HT-29 (cell line): ENCODE data around the gene KIZ. TPM values are rescaled to one million over a fixed set of nuclear protein-coding genes. Genes with fewer than 3 reads are reported as not detected.
"Not testable (repeated sequence)": the region's sequence is repeated elsewhere in the genome, so short reads cannot be mapped to it uniquely, and the experiment has no call there.

ENCODE experiments used
- DNase-seq: peaks from one replicate; pipeline ENCODE4 v3.0.0-alpha.2; 2015; ENCODE audit warnings: low spot score
- total RNA-seq: library from RNA; depleted of rRNA; stranded (reverse); fragments of >200 nt; shearing (Covaris generic); gene quantifications from 2 replicates; pipeline ENCODE4 v1.2.3, GENCODE V29; 2014

Gene KIZ
- total RNA-seq, 1 experiment from 2014 or later, result 11.5 TPM

DNA sequence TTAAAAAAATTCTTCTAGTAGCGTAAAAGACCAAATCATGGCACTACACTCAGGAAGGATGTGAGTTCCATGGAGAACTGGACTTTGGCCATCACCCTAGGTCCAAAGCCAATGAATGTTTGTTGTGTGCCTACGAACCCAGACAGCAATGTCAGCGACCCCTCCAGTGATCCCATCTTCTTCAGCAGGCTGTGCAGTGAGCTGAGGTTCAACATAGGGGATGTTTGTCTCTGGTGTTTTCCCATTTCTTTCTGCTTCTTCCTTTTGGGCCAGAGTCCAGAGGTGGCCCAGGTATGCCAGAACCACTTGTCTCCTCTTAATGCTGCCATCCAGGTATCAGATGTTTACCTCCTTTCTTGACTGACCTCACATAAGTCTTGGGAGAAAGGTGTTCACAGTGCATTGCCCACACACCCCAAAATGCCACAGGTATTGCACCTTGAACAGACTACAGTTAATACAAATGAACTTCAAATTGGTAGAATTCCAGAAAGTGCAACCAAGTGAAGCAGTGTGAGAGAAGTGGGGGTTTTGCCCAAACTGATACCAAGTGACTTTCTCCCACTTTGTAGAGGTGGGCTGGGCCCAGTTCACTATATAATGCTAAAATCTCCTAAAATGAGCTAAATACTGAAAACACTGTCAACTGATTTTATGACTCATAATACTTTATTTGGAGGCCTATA, 14.1 kb downstream of the KIZ start:
- DNase-seq, result no peak

DNA sequence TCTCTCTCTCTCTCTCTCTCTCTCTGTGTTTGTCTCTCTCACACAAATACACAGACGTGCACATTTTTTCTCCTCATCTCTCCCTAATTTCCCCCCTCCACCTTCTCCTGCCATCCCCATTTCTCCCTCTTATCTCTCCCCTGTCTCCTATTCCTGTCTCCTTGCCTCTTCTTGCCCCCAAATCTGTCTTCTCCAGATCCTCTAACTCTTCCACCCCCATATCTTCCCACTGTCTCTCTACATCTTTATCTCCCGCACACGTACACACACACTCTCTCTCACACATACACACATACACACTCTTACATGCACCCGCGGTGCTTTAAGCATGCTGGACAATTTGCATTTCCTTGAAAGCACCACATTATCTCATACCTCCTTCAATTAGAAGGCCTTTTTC, 15.9 kb downstream of the KIZ start:
- DNase-seq, result no peak

DNA sequence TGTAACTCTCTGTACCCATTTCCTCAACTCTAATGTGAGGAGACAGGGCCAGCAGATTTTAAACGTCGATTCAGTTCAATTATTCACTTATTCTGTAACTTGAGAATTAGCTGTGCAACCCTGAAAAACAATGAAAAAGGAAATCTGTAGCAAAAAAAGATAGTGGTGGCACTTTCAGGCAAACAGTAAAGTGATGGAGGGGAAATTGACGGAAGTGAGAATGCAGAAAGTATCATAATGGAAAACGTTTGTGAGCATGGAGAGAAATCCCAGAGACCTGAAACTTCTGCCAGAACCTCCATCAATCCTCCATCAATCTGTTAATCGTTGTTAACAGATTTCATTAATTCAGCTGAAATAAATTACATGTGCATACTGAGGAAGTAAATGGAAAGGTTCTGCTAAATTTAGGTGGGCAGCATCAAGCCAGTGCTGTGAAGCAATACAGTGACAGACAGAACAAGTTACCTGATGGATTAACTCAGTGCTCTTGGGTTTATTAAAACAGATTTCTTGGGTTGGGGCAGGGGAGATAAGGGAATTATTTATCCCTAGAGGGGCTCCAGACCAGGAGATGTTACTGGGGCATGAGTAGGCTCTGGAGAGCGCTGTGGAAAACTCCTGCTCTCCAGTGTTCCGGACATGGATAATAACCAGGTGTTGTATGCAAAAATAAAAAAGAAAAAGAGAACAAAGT, 17.5 kb downstream of the KIZ start:
- no peak for DNase-seq

DNA sequence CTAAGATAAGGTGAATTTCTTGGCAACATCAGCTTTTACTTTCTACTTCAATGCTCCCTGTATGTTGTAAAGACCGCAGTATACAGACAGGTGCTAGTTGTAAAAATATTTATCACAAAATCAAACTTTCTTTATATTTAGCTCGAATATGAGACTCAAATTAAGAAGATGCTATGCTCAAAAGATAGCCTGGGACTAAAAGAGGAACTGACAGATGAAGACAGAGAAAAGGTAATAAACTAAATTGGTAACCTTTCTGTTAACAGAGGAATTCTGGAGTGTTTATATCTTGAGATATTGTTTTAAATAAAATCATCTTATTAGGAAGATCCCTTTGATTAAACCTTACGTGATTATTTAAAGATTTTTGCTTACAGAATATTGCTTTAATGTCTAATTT, 19.5 kb downstream of the KIZ start:
- no peak for DNase-seq

DNA sequence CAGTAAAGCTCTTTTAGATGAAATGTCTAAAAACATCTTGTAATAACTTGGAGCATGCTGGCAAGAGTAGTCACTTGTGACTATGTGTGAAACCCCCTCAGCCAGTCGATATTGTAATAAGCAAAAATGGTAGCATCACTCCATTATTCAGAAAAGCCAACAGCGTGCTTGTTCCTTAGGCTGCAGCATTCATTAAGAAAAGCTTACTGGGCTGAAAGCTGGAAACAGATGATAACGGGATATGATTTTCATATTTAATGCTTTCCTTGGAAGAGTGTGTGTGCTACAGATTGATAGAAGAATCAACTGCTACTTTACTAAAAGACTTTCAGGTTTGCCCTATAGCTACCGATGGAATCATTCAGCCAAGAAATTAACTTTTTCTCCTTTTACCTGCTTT, 20.3 kb downstream of the KIZ start:
- no peak for DNase-seq

DNA sequence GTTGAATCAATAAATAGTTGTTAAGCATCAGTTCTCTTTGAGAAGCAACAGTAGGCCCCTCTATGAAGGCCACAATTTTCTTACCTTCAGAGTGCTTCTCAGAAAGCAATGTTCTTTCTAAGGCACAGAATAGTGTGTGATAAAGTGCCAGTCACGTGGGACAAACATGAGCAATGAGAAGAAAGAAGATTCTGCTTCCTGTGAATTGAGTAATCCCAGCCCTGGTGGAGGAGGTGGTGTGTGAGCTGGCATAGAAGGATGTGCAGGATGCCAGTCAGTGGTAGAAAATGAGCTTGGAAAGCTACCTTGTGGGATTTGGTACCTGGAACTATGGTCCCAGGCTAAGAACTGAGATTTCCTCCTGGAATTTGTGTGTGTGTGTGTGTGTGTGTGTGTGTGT, 21.7 kb downstream of the KIZ start:
- DNase-seq, result no peak

DNA sequence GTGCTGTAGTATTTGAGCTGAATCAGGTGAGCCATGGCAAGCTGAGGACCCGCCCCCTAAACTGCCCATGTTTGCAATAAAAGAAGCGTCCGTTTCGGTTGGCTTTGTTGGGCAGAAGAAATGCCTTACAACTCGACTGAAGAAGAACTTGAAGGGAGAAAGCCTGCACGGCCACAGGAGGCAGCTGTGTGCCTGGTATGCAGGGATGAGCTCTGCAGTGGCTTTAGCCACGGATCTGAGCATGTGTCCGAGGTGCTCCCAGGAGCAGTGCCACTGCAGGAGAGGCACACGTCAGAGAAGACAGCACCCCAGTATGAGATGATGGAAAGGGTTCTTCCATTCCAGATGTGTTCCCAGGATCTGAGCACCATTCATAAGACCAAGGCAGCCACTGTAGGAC, 23.5 kb downstream of the KIZ start:
- DNase-seq, result no peak

DNA sequence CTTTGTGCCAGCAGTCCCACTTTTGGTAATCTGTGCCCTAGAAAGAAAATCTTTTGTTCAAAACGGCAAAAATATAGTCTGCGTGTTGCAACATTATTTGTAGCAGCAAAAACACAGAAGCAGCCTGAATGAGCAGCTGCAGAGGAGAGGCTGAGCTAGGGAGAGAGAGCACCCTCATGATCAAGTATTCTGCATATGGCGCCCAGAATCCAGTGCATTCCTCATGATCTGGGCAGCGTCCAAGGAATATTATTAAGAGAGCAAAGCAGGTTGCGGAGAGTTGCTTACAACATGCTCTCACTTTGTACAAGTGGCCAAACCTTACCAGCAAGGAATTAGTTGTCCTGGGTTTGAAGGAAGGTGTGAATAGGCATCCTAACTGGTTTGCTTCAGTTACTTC, 25.9 kb downstream of the KIZ start:
- DNase-seq, result no peak

DNA sequence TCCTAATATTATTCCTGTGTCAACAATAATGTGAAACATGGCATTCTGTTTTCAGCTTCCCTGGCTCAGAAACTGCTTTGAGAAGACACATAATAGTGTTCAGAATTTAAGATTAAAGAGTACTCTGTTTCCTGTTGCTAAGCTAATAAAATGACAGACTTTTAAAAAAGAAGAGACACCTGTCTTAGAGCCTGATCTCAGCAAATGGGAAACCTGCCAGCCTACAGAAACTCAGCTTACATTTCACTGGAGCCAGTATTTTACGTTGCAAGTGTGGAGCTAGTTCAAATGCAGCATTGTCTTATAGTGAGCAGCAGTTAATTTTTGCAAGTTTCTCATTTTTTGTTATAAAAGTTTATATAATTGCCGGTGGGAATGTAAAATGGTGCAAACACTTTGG, 28.8 kb downstream of the KIZ start:
- DNase-seq, result no peak

DNA sequence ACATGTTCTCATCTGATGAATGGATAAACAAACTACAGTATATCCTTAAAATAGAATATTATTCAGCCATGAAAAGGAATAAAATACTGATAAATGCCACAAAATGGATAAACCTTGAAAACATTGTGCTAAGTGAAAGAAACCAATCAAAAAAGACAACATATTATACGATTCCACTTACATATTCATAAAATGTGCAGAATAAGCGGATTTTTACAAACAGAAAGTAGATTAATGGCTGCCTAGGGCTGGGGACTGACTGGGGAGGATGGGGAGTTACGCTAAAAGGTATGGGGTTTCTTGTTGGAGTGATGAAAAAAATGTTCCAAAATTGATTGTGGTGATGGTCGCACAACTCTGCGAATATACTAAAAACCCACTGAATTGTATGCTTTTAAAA, 29.4 kb downstream of the KIZ start:
- DNase-seq, result no peak

DNA sequence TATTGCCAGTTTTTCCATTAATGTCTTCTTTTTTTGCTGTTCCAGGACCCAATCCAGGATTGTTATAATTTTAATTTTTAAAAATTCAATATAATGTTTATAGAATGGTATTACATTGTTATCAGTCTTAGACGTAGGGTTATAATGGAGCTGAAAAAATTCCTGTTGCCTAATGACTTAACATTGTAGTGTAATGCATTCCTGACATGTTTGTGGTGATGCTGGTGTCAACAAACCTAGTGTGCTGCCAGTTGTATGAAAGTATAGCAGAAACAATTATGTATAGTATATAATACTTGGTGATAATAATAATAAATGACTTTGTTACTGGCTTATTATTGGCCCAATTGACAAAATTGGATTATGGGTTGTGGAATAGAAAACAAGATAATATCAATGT, 30.4 kb downstream of the KIZ start:
- DNase-seq, result no peak

DNA sequence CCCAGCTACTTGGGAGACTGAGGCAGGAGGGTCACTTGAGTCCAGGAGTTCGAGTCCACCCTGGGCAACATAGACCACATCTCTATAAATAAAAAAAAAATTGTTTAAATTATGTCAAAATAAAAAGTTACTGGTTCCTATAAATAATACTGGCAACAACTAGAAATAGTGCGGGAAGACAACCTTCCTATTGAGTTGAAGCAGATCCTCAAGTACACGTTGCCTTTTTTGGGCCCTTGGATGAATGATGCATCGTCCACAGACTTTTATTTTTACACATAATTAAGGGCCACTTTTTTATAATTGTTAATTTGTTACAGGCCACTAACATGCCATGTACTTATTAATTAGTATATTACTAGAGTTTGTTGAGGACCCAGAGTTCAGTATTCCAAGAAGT, 31.1 kb downstream of the KIZ start:
- DNase-seq, result no peak

DNA sequence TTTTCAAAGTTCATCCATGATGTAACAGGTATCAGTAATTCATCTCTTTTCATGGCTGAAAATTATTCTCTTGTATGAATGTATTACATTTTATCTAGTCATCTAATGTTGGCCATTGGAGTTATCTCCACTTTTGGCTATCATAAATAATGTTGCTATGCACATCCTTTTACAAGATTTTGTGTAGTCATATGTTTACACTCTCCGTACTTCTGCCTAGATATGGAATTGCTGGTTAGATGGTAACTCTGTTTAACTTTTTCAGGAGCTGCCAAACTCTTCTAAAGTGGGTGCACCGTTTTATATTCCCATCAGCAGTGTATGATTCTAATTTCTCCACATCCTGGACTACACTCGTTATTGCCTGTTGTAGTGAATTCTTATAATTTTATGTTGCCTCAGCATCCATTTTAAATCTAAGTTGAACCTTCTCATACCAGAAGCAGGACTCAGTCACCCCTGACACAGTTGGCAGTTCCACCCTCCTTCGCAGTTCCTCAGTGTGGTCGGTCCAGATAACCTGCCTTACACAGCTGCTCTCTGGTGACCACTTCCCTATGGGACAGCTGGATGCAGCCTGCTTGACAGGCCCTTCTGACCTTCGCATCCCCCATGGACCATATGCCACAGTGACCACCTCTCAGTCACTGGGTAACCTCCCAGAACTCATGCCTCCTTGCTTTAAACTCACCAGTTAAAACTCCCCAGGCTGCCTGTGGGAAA, 33.9 kb downstream of the KIZ start:
- DNase-seq, result peak; percentile 15

DNA sequence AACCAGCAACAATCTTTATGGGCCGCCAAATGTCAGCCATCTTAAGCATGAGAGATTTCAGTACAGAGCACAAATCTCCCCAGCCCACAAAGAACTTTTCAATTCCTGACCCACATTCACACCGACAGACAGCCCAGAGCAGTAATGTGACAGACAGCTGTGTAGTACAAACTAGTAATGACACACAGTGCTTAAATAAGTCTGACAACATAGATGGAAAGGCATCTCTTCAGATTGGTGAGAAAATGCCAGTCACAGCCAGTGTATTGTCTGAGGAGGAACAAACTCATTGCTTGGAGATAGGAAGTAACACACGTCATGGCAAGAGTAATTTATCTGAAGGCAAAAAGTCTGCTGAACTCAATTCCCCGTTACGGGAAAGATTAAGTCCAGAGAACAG, 36.0 kb downstream of the KIZ start:
- DNase-seq, result no peak

DNA sequence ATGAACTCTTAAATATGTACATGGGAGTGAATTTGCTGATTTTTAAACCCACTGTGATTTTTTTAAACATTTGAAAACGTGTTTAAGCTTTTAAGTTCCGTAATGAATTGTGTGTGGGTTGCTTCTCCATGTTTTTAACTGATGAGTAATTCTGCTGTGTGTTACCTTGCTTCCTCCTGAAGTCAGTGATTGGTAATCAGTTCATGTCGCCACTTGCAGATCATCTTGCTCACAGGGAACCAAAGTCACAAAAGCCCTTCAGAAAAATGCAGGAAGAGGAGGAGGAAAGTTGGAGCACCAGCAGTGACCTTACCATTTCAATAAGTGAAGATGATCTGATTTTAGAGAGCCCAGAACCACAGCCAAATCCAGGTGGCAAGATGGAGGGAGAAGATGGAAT, 36.7 kb downstream of the KIZ start:
- no peak for DNase-seq

DNA sequence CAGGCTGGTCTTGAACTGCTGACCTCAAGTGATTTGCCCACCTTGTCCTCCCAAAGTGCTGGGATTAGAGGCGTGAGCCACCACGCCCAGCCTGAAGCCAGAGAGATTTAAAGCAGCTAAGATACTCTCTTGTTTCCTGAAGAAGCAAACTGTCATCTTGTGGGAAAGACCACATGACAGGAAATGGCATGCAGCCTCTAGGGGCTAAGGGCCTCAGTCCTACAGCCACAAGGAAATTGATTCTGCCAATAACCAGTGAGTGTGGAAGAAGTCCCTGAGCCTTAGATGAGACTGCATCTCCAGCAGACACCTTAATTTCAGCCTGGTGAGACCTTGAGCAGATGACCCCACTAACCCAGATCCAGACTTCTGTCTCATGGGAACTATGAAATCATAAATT, 40.9 kb downstream of the KIZ start:
- DNase-seq, result no peak

DNA sequence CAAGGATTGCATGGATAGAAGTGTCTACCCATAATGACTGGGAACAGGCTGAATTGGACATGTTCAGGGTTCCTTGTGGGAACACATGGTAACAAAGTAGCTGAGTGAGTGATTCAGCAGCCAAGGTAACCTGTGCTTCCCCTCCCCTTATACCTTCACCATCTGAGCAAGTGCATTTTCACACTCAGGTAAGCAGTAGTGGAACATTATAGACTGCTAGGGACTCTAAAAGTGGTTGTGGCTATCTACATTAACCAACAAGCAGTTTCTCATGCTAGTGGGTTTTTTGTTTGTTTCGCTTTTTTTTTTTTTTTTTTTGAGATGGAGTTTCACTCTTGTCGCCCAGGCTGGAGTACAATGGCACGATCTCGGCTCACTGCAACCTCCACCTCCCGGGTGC, 41.4 kb downstream of the KIZ start:
- DNase-seq, result no peak

DNA sequence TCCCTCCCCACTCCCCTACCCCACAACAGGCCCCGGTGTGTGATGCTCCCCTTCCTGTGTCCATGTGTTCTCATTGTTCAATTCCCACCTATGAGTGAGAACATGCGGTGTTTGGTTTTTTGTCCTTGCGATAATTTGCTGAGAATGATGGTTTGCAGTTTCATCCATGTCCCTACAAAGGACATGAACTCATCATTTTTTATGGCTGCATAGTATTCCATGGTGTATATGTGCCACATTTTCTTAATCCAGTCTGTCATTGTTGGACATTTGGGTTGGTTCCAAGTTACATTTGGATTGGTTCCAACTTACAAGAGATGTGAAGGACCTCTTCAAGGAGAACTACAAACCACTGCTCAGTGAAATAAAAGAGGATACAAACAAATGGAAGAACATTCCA, 42.2 kb downstream of the KIZ start:
- DNase-seq, result not testable (repeated sequence)

DNA sequence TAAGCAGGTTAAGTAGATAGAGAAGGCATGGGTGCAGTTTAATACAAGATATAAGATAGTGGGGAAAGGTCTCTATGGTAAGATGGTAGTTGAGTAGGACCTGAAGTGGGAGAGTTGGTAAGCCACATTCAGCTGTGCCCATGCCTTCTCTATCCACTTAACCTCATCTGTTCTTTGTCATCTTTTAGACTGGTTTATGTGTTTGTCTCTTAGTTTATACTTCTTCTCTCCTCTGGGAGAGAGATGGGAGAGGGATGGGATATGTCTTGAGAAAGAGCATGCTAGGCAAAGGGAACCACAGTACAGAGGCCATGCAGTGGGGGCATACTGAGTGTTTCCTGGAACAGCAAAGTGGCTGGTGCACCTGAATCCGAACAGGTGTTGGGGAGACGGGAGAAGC, 46.7 kb downstream of the KIZ start:
- DNase-seq, result no peak

DNA sequence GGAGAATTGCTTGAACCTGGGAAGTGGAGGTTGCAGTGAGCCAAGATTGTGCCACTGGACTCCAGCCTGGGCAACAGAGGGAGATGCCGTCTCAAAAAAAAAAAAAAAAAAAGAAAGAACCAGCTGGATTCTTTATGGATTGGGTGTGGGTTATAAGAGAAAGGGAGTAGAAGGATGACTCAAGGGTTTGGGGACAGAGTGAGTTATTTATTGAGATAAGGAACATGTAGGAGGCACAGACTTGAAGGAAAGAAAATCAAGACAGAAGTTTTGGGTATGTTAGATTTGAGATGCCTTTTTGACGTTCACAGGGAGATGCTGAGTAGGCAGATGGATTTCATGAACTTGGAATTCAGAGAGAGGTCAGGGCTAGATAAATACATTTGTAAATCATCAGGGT, 47.6 kb downstream of the KIZ start:
- no peak for DNase-seq

DNA sequence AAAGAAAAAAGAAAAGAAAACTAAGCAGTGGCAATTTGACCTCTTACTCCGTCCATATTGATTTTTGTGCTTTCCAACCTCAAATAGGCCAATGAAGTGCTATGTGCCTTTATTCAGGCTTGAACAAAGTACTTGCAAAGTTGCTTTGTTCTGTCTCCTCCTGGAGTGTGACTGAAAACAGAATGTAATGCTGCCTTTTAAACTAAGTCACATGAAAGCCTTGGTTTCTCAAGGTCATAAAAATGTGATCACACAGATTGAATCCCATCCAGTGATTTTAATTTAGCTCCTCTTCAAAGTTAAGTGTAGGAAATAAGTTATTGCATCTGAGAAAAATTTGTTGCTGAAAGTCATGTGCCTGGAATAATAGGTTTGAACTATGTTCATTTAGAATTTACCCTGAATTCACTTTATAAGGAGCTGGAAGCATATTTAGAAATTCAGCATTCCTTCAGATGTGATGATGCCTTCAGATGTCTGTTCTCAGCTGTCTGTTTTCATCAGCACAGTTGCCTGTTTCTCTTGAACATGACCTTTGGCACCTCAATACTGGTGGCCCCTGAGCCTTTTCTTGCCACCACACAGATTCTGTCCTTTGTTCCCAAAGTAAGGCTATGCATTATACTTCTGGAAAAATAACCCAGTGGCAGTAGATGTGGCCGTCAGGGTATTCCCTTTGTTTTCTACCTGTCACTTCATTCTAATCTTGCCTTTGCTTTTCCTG, 48.8 kb downstream of the KIZ start:
- DNase-seq, result no peak

DNA sequence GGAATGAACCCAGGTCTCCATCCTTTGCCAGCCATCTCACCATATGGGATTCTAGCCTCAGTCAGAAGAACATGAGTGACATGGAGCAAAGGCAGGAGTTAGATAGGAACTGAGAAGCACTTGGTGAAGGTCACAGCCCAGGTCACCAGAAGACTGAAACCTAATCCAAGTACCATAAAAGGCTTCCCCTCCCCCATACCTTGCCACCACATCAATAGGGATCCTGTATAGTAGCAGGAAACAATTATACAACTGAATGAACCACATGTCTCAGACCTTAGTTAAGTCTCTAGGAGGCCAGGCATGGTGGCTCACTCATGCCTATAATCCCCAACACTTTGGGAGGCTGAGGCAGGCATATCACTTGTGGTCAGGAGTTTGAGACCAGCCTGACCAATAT, 49.6 kb downstream of the KIZ start:
- no peak for DNase-seq
